Iris pigment epithelial cell (primary cell): ENCODE measurements around the gene PLEKHH2.
"Not testable (repeated sequence)": the region's sequence is repeated elsewhere in the genome, so short reads cannot be mapped to it uniquely, and the experiment has no call there.

Source experiments
- DNase-seq: peaks from one replicate; pipeline ENCODE4 v3.0.0-alpha.2; 2011; ENCODE audit warnings: low read depth

The PLEKHH2 gene

GRCh38 chr2:43636621-43637020 lies 439 bp upstream of the PLEKHH2 start:
- DNase-seq: no peak

- DNase-seq: no peak
Measured at GRCh38 chr2:43642363-43642762, 5.3 kb downstream of the PLEKHH2 start.

DNA sequence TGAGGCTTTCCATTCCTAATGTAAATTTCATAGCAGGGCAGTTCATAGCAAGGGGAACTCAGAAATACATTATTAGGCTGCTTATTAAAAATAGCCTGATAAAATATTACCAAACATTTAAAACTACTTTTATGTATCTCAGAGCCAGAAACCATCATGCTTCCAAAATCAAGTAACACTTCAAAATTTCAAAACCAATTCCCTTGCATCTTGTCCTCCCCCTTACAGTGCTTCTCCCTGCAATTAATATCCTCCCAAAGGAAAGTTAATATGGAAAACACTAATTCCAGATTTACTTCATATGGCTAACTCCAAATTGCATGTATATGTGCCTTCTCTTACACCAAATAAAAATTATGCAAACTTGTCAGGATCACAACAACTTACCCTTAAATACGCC lies 6.6 kb downstream of the PLEKHH2 start:
- DNase-seq: no peak

DNA sequence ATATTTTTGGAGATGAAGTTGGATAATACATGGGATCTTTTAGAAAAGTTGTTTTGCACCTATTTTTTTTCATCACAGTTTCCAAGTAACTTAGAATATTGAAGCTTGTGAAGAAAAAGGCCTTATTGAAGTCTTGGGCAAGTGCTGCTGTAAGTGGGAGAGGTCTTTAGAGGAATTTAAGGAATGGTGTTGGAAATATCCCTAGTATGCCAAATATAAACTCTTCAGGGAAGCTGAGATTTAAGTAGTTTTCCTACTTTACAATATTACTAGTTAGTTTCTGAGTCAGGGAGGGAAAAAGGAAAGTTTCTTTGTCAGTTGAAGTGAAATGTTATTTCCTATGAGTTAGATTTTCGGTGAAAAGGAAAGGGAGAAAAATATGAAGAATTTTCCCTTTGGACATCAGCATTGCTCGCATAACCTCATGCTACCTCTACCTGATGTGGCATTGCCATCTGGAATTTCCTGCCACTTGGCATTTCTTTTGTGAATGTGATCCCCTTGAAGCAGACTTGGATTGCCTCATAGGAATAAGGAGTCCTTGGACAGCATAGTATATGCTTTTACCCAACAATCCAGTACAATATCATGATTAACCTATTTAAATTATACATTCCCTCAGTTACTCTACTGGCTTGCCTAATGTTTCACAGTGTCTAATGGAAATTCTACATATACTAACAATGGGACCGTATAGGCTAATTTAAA lies 12.1 kb downstream of the PLEKHH2 start:
- DNase-seq: peak; percentile 3

- no peak for DNase-seq
Measured at GRCh38 chr2:43653506-43653905, 16.4 kb downstream of the PLEKHH2 start.

DNA sequence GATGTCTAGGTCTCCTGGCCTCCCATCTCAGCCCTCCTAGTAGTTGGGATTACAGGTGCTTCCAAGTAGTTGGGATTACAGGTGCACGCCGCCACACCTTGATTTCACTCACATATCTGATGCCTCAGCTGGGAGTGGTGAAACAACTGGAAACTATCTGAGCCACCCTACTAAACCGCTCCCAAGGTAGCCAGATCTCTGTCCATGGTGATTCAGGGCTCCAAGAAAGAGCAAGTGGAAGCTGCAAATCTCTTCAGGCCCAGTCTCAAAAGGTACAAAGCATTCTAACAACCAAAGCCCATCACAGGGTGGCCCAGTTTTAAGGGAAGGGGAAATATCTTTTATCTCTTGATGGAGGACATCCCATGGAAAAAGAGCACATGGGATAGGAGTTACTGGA lies 20.2 kb downstream of the PLEKHH2 start:
- DNase-seq: no peak

DNA sequence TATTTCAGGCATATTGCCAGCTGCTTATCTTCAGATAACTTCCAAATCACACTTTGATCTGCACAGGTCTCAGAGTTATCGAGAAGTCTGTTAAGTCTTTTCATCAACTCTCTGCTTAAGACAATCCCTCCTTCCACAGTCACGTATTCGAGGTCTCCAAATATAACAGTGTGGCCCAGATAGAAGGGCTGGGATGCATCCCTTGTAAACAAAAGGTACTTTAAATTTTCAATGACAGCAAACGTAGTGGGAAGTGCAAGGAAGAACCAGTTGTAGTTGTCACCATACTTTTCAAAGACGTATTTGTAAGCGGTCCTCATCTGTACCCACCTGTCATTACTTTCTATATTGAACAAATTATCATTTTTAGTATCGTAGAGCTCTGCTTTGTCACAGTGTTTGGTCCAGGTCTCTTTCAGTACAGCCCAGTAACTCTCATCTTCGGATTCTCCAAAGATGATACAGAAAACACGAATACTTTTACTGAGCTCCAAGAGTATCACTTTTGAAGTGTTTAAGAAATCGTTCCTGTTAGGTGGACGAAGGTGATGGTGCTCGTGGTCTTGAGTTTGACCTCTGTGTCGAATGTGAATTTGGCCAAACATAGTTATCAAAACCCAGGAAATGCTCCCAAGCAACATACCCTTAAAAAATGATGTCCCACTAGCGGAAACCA lies 38.7 kb downstream of the PLEKHH2 start:
- DNase-seq: no peak

DNA sequence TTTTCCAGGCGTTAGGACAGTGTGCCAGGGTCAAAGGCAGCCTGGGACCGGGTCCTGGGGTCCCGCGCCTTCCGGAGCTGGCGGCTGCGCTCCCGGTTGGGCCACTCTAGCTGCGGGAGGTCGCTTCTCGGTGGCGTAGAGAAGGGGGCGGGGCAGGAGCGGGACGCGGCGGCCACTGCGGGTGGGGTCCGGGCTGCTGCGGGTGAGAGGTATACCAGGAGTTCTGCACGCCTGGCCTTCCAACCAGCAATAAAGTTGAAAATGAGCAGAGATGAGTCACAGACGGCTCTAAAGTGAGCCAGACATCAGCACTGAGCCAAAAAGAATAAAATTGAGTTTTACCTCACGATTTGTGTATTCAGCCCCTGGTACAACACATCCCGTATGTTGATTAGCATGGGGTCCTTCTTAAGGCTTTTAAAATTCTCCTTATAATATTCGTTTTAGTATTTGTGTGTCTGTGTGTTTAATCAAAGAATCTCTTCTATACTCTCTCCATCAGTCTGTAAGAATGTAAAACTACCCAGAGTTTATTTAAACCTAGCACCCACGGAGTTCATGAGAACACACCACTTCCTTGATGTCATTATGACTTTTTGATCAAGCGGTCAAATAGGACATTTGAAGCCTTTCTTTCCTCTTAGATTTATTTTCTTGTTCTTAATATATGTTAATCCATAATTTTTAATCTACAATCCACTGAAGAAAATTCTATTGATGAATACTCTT lies 39.4 kb downstream of the PLEKHH2 start, which contains the start of gene C1GALT1C1L:
Gene C1GALT1C1L (minus strand): TSS at position 108 of the 729 bp plus-strand sequence. CDS start 107 bp downstream, at position 1.
- peak; percentile 57 for DNase-seq

DNA sequence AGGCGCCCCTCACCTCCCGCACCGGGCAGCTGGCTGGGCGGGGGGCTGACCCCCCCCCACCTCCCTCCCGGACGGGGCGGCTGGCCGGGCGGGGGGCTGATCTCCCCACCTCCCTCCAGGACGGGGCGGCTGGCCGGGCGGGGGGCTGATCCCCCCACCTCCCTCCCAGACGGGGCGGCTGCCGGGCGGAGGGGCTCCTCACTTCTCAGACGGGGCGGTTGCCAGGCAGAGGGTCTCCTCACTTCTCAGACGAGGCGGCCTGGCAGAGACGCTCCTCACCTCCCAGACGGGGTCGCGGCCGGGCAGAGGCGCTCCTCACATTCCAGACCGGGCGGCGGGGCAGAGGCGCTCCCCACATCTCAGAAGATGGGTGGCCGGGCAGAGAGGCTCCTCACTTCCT lies 40.7 kb downstream of the PLEKHH2 start:
- DNase-seq: not testable (repeated sequence)

DNA sequence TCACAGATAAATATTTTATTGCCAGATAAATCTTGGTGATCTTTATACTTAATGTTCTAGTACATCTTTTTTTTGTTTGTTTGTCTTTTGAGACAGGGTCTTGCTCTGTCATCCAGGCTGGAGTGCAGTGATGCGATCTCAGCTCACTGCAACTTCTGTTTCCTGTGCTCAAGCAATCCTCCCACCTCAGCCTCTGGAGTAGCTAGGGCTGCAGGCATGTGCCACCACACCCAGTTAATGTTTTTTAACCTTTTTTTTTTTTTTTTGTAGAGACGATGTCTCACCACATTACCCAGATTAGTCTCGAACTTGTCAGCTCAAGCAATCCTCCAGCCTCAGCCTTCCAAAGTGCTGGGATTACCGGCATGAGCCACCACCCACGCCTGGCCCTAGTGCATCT lies 48.3 kb downstream of the PLEKHH2 start:
- DNase-seq: no peak

DNA sequence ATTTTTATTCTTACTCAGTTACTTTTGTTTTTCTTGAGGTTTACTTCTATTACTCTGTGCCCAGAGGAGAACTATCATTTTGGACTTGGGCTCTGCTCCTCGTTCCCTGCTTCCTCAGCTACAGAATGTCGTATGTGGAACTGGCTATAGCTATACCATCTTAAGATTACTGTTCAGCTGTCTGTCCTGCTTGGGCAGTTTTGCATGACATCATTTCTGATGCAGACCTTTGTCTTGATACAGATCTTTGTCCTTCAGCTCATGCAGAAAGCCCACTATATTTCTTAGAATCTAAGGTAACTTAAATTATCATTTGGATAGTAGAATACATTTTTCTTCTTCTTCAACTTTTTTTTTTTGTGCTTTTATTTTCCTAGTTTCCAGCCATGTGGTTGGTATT lies 52.9 kb downstream of the PLEKHH2 start:
- DNase-seq: no peak

GRCh38 chr2:43692428-43692994 lies 55.5 kb downstream of the PLEKHH2 start:
- no peak for DNase-seq

DNA sequence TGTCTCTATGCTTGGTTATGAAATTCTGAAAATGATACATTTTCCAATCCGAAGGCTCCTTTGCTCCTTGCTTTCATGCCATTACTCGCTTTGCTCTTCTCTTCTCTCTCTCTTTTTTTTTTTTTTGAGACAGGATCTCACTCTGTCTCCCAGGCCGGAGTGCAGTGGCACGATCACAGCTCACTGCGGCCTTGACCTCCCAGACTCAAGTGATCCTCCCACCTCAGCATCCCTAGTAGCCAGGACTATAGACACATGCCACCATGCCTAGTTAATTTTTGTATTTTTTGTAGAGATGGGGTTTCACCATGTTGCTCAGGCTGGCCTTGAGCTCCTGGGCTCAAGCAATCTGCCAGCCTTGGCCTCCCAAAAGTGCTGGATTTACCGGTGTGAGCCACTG lies 61.1 kb downstream of the PLEKHH2 start:
- not testable (repeated sequence) for DNase-seq

GRCh38 chr2:43699761-43700160 lies 62.7 kb downstream of the PLEKHH2 start:
- no peak for DNase-seq

GRCh38 chr2:43701111-43701510 lies 64.1 kb downstream of the PLEKHH2 start:
- no peak for DNase-seq

DNA sequence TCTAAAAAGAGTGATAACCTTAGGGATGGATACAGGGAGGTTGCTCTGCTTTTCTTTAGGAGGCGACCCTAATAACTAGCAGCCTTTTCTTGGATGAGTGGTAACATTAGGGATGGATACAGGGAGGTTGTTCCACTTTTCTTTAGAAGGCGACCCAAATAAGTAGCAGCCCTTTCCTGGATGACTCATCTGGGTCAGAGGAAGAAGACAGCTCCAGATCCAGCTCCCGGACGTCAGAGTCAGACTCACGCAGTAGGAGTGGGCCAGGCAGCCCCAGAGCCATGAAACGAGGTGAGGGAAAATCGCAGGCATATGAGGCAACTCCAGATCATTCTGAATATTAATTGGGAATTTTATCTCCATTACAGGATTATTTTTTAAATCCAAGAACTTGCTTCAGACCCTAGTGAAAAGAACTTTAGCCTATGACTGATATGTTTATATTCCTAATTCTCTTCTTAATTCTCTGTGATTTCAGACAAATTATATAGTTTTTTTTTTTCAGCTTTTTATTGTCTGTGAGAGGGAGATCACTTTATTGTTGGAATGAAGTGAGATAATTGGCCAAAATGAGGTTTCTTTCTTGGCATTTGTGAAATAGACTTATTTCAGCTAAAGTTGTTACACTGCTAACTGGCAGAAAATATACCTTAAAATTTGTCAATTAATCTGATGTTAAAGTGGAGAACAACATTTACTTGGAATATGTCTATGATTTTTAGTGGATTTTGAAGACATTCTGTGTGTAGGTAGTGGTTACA lies 70.4 kb downstream of the PLEKHH2 start:
- DNase-seq: peak; percentile 89

DNA sequence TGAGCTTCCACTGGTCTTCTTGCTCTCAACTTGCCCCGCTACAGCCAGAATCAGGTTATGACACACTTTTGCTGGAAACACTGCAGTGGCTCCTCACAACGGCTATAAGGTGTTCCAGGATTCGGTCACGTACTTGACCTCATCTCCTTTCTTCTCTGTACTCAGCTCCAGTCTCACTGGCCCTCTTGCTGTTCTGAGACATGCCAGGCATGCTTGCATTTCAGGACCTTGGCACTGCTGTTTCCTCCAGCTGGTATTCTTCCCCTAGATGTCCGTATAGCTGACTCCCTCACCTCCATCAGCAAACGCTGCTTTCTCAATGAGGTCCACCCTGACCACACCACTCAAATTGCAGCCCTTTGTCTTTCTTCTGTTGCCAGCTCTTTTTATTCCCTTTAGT lies 71.1 kb downstream of the PLEKHH2 start:
- no peak for DNase-seq

GRCh38 chr2:43708891-43709290 lies 71.8 kb downstream of the PLEKHH2 start:
- DNase-seq: peak; percentile 52

DNA sequence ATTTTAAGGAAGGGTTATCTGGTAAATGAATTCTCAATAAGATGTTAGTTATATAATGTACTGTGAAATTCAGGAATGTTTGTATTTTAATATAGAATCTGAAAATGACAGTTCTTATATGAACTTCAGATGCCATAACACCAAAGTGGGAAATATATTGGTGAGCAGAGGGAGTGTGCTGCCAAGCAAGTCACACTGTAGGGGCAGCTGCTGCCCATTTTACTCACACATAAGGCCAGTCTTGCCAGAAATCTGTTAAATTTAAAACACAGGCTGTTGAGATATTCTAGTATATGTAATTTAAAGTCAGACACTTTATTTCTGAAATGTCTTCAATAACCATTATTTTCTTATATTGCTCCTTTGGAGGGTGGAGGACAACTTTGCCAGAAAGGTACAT lies 73.8 kb downstream of the PLEKHH2 start:
- DNase-seq: no peak

GRCh38 chr2:43714164-43714563 lies 77.1 kb downstream of the PLEKHH2 start:
- peak; percentile 81 for DNase-seq

GRCh38 chr2:43715300-43716098 lies 78.4 kb downstream of the PLEKHH2 start:
- DNase-seq: no peak
